HG02763 (cell line): ENCODE data around the gene PYGB.

ENCODE experiments used
- ATAC-seq: cut with Tn5 transposase; IDR thresholded peaks from one replicate; pipeline ENCODE4 v1.9.1; 2021; ENCODE audit warnings: mild to moderate bottlenecking, moderate library complexity; ENCODE audit not compliant: unreplicated experiment

Gene PYGB

DNA sequence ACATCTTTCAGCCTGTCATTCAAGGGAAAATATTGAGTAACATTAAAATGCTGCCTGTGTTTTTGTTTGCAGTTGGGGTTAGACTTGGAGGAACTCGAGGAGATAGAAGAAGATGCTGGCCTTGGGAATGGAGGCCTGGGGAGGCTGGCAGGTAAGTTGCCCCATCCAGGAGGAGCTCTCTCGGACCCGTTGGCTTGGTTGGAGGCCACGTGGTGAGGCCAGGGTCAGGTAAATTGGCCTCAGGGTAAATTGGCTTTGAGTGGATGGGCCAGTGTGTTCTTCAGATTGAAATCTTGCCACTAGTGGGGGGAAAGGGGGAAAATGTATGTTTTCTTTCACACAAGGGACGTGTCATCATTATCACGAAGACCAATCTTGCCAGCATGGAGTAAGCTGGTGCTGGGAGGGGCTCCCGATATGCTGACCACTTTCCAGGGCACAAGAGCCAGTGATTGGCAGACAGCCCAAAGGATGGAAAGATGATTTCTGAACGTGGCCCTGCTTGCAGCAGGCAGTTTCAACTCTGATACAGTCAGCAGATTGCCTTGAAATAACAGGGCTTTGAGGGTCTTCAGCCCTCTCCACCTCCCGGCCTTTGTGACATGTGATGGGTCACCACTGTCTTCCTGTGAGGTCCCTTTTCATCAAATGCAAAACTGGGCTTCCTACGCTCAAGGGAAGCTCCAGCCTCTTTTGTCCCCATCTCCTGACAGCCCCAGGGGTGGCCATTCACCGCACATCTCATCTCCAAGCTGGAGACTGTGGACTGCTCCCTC is 21.4 kb downstream of the PYGB start:
- ATAC-seq, result no peak

- no peak for ATAC-seq
Observed at GRCh38 chr20:25269833-25270170, 21.9 kb downstream of the PYGB start.

GRCh38 chr20:25270829-25271251 is 23.0 kb downstream of the PYGB start:
- no peak for ATAC-seq

DNA sequence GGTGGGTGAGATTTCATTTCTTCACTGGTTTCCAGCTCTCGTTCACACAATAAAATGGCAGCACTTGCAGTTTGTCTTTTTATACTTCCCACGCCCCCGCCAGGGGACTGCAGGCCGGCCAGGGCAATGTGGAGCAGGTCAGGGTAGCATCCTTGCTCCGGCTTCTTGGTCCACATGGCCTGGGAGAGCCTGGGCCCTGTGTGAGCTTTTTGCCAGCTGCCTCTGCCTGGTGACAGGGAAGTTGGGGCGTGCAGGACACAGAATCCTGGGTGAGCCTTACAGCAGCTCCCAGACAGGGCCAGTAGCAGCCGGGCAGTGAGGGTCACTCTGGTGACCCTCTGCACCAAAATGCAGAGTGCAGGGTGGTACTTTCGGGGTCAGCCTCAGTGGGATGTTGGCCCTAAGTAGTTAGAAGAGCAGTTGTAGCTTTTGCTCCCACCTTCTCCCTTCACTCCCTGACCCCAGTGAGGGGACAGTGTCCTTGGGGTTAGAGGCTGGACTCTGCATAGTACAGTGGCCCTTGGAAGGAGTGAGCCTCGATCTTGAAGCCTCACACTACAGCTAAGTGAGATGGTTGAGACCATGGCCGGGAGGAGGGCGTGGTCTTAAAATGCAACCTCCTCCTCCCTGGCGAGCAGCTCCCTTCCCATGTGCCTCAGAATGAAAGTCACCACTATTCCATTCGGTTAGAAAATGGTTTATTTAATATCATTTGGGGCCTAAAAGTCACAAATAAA is 23.8 kb downstream of the PYGB start:
- ATAC-seq, result no peak

GRCh38 chr20:25272223-25273000 is 24.5 kb downstream of the PYGB start:
- no peak for ATAC-seq

DNA sequence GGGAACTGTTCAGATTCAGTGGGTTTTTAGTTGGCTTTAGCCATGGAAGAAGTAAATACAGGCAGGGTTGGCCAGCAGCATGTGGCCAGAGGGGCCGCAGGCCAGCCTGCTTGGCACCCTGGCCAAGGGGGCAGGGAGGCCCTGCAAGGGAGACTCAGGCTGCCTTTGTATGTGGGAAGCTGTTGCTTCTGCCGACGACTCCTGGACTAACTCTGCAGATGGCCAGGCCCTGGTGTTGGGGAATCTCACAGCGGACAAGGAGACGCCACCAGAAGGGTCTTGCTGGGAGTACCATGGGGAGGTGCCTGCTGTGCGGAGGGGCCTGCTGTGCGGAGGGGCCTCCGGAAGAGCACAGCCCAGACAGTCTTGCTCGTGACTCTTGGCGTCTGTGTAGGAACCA is 25.2 kb downstream of the PYGB start:
- ATAC-seq, result no peak

DNA sequence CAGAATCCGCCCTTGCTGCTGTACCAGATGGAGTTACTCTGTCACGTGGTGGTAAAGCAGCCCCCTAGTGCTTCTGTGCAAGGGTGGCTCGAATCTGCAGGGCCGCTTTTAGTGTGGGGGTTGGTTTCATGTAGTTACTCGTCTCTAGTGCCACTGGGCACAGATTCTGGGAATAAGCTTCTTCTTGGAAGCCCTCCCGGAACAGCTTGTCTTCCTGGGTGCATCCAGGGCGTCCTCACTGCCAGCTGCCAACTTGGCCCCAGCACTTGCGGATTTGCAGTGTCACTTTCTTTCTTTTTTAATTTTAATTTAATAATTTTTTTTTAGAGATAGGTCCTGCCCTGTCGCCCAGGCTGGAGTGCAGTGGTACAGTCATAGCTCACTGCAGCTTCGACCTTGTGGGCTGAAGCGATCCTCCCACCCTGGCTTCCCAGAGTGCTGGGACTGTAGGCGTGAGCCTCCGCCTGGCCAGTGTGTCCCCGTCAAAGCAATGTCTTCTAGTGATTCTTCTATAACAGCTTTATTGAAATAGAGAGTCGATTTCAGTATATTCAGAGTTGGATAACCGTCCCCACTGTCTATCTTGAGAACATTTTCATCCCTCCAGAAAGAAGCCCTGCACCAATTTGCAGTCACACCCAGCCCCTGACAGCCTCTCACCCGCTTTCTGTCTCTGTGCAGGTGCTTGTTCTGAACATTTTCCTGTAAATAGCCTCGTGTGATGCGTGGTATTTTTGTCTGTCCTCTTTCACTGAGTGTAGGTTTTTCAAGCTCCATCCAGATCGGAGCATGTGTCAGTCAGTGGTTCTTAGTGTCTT is 25.9 kb downstream of the PYGB start:
- ATAC-seq, result no peak

DNA sequence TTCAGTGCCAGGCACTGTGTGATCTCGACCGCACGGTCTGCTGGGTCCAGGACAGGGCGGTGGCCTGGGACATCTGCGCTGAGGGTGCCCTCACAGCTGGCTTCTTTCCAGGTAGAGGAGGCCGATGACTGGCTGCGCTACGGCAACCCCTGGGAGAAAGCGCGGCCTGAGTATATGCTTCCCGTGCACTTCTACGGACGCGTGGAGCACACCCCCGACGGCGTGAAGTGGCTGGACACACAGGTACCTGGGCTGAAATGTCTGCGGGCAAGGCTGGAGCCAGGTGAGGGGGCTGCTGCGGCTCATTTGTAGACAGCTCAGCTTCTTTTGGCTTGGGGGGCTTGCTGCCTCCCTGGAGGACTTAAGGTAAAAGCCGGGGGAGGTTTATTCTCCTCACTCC is 26.6 kb downstream of the PYGB start:
- no peak for ATAC-seq

- no peak for ATAC-seq
Observed at GRCh38 chr20:25274891-25275812, 27.3 kb downstream of the PYGB start.

DNA sequence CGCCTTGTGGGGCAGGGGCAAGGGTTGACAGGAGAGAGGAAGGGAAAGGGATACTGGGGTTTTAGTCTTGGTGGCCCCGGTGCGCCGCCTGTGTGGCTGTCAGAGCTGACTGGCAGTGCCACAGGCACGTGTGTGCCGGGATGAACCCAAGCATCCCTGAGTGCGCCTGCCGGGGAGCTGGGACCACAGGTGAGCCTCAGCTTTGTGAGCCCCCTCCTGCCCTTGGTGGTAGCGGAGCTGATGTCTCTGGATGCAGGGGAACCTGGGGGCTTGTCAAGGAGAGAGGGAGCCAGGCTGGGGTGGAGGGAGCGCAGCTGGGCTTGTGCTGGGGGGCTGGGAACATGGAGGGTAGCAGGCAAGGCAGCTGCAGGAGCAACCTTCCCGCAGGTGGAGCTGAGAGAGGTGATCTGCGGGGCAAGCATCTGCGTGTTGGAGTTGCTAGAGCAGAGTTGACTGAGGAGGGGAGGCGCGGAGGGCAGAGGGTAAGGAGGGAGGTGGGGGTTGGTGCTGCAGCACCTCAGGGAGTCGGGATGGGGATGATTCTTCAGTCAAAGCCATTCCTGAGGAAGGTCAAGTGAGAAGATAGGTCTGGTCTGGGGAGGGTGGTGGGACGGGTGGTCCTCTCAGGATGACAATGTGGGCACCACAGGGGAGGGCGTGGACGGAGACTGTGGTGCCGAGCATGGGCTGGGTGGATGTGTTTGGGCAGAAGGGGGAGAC is 28.1 kb downstream of the PYGB start:
- ATAC-seq, result no peak

DNA sequence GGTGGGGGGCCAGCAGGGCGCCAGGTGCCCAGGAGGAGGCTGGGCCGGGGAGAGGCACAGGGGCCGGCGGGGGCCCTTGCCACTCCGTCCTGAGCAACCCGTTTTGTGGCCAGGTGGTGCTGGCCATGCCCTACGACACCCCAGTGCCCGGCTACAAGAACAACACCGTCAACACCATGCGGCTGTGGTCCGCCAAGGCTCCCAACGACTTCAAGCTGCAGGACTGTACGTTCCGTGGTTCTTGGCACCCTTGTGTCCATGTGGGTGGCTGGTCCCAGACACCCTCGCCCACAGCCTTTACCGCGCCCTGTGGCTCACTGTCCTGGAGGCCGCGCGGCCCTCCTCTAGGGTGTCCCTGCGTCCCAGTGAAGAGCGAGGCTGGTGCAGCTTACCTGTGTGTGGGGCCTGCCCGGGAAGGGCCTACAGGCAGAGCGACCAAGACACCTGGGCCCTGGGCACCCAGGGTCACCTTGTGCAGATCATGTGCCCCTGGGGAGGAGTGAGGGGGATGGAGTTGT is 28.7 kb downstream of the PYGB start:
- no peak for ATAC-seq

- ATAC-seq, result no peak
Observed at GRCh38 chr20:25277051-25277801, 29.3 kb downstream of the PYGB start.

DNA sequence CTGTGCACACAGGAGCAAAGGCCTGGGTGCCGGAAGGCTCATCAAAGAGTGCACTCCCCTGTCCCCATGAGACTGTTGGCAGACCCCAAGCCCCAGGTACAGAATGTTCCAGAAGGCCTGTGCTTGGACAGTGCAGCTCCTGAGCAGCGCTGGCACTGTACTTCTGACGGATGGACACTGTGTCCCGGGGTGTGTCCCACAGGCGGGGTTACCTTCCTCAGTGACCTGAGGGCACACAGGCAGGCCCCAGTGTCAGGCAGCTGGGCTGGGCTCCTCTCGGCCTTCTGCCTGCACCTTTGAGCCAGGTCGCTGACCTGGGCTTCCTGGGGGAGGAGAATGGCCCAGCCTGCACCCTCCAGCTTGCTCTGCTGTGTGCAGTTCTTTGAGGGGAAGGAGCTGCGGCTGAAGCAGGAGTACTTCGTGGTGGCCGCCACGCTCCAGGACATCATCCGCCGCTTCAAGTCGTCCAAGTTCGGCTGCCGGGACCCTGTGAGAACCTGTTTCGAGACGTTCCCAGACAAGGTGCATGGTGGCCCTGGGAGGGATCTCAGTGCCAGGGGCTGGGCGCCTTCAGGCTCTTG is 30.1 kb downstream of the PYGB start:
- no peak for ATAC-seq

GRCh38 chr20:25278636-25279361 is 30.9 kb downstream of the PYGB start:
- no peak for ATAC-seq

DNA sequence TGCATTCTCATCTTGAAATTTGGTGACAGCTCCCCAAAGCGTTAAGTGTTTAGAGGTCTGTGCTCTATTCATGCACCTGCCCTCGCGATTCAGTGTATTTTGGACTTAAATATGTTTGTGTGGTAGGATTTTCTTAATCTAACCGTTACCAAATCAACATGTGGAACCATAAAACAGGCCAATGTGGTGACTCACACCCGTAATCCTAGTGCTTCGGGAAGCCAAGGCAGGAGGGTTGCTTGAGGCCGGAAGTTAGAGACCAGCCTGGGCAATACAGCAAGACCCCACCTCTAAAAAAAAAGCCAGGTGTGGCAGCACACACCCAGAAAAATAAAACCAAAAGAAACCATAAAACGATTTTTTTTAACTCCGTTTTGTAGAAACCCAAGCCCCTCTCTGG is 31.5 kb downstream of the PYGB start:
- ATAC-seq, result no peak

DNA sequence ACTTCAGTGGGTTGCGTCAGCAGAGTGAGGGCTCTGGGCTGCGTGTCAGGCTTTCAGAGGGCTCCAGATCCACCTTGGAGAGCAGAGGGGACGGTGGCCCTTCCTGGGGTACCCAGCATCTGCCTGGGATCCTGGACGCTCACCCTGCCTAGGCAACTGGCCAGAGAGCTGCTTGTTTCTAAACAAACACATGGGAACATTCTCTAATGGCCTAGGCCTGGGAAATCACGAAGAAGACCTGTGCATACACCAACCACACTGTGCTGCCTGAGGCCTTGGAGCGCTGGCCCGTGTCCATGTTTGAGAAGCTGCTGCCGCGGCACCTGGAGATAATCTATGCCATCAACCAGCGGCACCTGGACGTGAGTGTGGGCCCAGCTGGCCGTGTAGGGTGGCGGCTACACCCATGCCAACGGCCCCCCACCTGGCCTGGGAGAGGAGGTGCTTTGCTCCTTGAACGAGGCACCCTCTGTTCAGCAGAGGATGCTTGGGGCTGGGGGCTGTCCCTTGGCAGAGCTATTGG is 32.2 kb downstream of the PYGB start:
- no peak for ATAC-seq
